HCT116 (cell line): ENCODE data around the gene LYRM9.

ENCODE experiments used
- CEBPB ChIP-seq: IDR thresholded peaks from 2 replicates; pipeline ENCODE4 v1.6.1; 2012; ENCODE audit warnings: low read depth
- EGR1 ChIP-seq: IDR thresholded peaks from 2 replicates; pipeline ENCODE4 v1.6.1; 2012; ENCODE audit warnings: low read depth
- EZH2 ChIP-seq: fragments of 200-600 bp; sonication (generic); IDR thresholded peaks from 2 replicates; pipeline ENCODE4 v1.6.1; 2017; ENCODE audit warnings: antibody characterized with exemption, mixed run types
- POLR2A ChIP-seq: IDR thresholded peaks from 2 replicates; pipeline ENCODE4 v1.7.0; 2011; ENCODE audit warnings: borderline replicate concordance; ENCODE audit not compliant: insufficient read depth, insufficient read length; ENCODE audit errors: extremely low read depth
- TF ChIP-seq, protein P1 (sequence below), 3 experiments: fragments of 200-600 bp in 1 of 3; sonication (generic) in 1 of 3; IDR thresholded peaks in 2 of 3; conservative IDR thresholded peaks in 1 of 3; 2 replicates each; pipeline ENCODE4 v1.5.1; 2012 to 2017; ENCODE audit warnings: low read depth in 2 of 3, low read length in 2 of 3, antibody characterized with exemption in 1 of 3, borderline replicate concordance in 1 of 3, control low read depth in 1 of 3, mild to moderate bottlenecking in 1 of 3, mixed read lengths in 1 of 3, mixed run types in 1 of 3, moderate library complexity in 1 of 3; ENCODE audit not compliant: insufficient read depth in 1 of 3
- TF ChIP-seq, protein P2 (sequence below): IDR thresholded peaks from 2 replicates; pipeline ENCODE4 v1.6.1; 2012; ENCODE audit warnings: low read depth
- TF ChIP-seq, protein P3 (sequence below): IDR thresholded peaks from 2 replicates; pipeline ENCODE4 v1.6.1; 2011; ENCODE audit warnings: mild to moderate bottlenecking, low read length, moderate library complexity; ENCODE audit not compliant: insufficient replicate concordance; ENCODE audit errors: extremely low read depth

DNA sequence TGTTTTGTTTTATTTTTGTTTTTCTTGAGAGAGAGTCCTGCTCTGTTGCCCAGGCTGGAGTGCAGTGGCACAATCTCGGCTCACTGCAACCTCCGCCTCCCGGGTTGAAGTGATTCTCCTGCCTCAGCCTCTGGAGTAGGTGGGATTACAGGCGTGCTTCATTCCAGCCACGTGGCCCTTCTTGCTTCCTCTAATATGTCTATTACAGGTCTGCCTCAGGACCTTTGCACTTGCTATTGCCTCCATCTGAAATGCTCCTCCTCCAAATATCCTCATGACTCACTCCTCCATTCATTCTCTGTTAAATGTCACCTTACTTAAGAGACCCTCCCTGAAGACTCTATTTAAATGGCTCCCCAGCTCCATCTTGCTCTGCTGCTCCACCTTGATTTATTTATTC lies 39.0 kb downstream of the LYRM9 start:
- TF ChIP-seq, protein P1, sequence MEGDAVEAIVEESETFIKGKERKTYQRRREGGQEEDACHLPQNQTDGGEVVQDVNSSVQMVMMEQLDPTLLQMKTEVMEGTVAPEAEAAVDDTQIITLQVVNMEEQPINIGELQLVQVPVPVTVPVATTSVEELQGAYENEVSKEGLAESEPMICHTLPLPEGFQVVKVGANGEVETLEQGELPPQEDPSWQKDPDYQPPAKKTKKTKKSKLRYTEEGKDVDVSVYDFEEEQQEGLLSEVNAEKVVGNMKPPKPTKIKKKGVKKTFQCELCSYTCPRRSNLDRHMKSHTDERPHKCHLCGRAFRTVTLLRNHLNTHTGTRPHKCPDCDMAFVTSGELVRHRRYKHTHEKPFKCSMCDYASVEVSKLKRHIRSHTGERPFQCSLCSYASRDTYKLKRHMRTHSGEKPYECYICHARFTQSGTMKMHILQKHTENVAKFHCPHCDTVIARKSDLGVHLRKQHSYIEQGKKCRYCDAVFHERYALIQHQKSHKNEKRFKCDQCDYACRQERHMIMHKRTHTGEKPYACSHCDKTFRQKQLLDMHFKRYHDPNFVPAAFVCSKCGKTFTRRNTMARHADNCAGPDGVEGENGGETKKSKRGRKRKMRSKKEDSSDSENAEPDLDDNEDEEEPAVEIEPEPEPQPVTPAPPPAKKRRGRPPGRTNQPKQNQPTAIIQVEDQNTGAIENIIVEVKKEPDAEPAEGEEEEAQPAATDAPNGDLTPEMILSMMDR (IDR thresholded peaks at IDR 0.05 in 2 of 3, conservative IDR thresholded peaks at IDR 0.05 in 1 of 3; ENCODE audit: borderline replicate concordance in 1 of 3, insufficient read depth in 1 of 3, low read depth in 2 of 3, low read length in 2 of 3), result no peak
- TF ChIP-seq EZH2, result no peak
- TF ChIP-seq POLR2A, result no peak
- TF ChIP-seq, protein P2, sequence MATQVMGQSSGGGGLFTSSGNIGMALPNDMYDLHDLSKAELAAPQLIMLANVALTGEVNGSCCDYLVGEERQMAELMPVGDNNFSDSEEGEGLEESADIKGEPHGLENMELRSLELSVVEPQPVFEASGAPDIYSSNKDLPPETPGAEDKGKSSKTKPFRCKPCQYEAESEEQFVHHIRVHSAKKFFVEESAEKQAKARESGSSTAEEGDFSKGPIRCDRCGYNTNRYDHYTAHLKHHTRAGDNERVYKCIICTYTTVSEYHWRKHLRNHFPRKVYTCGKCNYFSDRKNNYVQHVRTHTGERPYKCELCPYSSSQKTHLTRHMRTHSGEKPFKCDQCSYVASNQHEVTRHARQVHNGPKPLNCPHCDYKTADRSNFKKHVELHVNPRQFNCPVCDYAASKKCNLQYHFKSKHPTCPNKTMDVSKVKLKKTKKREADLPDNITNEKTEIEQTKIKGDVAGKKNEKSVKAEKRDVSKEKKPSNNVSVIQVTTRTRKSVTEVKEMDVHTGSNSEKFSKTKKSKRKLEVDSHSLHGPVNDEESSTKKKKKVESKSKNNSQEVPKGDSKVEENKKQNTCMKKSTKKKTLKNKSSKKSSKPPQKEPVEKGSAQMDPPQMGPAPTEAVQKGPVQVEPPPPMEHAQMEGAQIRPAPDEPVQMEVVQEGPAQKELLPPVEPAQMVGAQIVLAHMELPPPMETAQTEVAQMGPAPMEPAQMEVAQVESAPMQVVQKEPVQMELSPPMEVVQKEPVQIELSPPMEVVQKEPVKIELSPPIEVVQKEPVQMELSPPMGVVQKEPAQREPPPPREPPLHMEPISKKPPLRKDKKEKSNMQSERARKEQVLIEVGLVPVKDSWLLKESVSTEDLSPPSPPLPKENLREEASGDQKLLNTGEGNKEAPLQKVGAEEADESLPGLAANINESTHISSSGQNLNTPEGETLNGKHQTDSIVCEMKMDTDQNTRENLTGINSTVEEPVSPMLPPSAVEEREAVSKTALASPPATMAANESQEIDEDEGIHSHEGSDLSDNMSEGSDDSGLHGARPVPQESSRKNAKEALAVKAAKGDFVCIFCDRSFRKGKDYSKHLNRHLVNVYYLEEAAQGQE, result no peak
- no peak for TF ChIP-seq EGR1
- TF ChIP-seq, protein P3, sequence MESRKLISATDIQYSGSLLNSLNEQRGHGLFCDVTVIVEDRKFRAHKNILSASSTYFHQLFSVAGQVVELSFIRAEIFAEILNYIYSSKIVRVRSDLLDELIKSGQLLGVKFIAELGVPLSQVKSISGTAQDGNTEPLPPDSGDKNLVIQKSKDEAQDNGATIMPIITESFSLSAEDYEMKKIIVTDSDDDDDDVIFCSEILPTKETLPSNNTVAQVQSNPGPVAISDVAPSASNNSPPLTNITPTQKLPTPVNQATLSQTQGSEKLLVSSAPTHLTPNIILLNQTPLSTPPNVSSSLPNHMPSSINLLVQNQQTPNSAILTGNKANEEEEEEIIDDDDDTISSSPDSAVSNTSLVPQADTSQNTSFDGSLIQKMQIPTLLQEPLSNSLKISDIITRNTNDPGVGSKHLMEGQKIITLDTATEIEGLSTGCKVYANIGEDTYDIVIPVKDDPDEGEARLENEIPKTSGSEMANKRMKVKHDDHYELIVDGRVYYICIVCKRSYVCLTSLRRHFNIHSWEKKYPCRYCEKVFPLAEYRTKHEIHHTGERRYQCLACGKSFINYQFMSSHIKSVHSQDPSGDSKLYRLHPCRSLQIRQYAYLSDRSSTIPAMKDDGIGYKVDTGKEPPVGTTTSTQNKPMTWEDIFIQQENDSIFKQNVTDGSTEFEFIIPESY, result no peak
- TF ChIP-seq CEBPB, result no peak
